Measurements from ENCODE around the gene TIMMDC1. TPM values are rescaled to one million over a fixed set of nuclear protein-coding genes. Genes with fewer than 3 reads are reported as not detected.
A peak's percentile ranks its signal among the peaks of the same experiment; 100 is the strongest.

Gene TIMMDC1
- total RNA-seq, 1 experiment from 2014 or later, result 109 TPM

- Histone ChIP-seq H3K27ac (ENCODE audit: insufficient read length, low read depth, low read length) (no peak overlapping the region), H3K27me3 (ENCODE audit: insufficient read depth, low read length) (no peaks in the 10 kb centered on the region), H3K23ac (ENCODE audit: insufficient read length, low read depth, low read length) (no peak overlapping the region), H2BK20ac (ENCODE audit: low read depth, low read length, poor library complexity, severe bottlenecking) (no peak overlapping the region), H2AFZ (ENCODE audit: low read length) (no peak overlapping the region), H3K56ac (ENCODE audit: insufficient read length, low read depth, low read length) (no peak overlapping the region), H3K4me1 (ENCODE audit: insufficient read depth, low read length) (no peaks in the 10 kb centered on the region), H3K18ac (ENCODE audit: insufficient read length, low read depth, low read length) (no peak overlapping the region), H4K91ac (ENCODE audit: insufficient read length, low read depth, low read length) (no peak overlapping the region), H4K5ac (ENCODE audit: insufficient read length, low read depth, low read length) (no peak overlapping the region), H3K79me1 (ENCODE audit: insufficient read depth, low read depth, low read length, poor library complexity, severe bottlenecking) (no peaks in the 10 kb centered on the region), H4K8ac (replicated peaks; ENCODE audit: insufficient read length, low read depth, low read length) (no peak overlapping the region), H3K9ac (ENCODE audit: extremely low read depth, insufficient read length, low read length) (no peak overlapping the region), H2BK120ac (ENCODE audit: low read depth, low read length, poor library complexity, severe bottlenecking) (no peak overlapping the region), H3K4me2 (ENCODE audit: insufficient read depth, insufficient read length, low read length) (no peak overlapping the region), H3K9me3 (ENCODE audit: control insufficient read depth, low read depth, low read length) (no peaks in the 10 kb centered on the region), H3K4ac (ENCODE audit: low read depth, low read length) (no peak overlapping the region), H3T11ph (ENCODE audit: low read length) (no peak overlapping the region), H4K20me1 (ENCODE audit: control insufficient read depth, insufficient read depth, insufficient read length) (no peaks in the 10 kb centered on the region), H3K14ac (ENCODE audit: insufficient read depth, low read length) (no peak overlapping the region), H3K23me2 (ENCODE audit: insufficient read length, low read depth, low read length, poor library complexity, severe bottlenecking) (no peaks in the 10 kb centered on the region), H2AK5ac (ENCODE audit: insufficient read length, low read length) (no peak overlapping the region), H3K79me2 (ENCODE audit: insufficient read depth, low read length) (no peaks in the 10 kb centered on the region), H2BK15ac (ENCODE audit: low read depth, low read length) (no peak overlapping the region), H2BK5ac (ENCODE audit: insufficient read length, low read length) (no peak overlapping the region), H2BK12ac (ENCODE audit: insufficient read length, low read depth, low read length) (no peak overlapping the region)
- H3K27ac Mint-ChIP-seq, result peak overlapping the region in 1 of 3 experiments; percentile 34; a peak in 1 of 7 replicates
- no CpG with 5 or more reads among the region's 4 CpGs for WGBS (ENCODE audit: extremely low coverage, insufficient read length, low lambda C conversion rate)
- no peak for DNase-seq
- no peak for TF ChIP-seq CTCF (conservative IDR thresholded peaks at IDR 0.05)
- H3K9me3 Mint-ChIP-seq, result no peaks in the 10 kb centered on the region
- no peaks in the 10 kb centered on the region for H3K36me3 Mint-ChIP-seq (ENCODE audit: insufficient read depth in 1 of 3, low read depth in 3 of 3)
- H3K4me3 Mint-ChIP-seq, result no peak overlapping the region
- H3K27me3 Mint-ChIP-seq (ENCODE audit: low read depth), result no peaks in the 10 kb centered on the region
- H3K4me1 Mint-ChIP-seq, result peaks cover 0 to under 1% of the 10 kb centered on the region in 2 experiments; a peak in 2 of 4 replicates
Observed at GRCh38 chr3:119531151-119531550, 32.8 kb downstream of the TIMMDC1 start.
